Measurements from ENCODE around the gene SLC35F3.

GRCh38 chr1:233994112-233994511 lies 89.6 kb downstream of the SLC35F3 start:
- TF ChIP-seq CTCF (IDR thresholded peaks at IDR 0.05) = no peak
- TF ChIP-seq TEAD4 (IDR thresholded peaks at IDR 0.05; ENCODE audit: borderline replicate concordance, insufficient read depth) = no peak
- no peak for TF ChIP-seq MEF2A (IDR thresholded peaks at IDR 0.05; ENCODE audit: borderline replicate concordance, low read depth)
- TF ChIP-seq REST (IDR thresholded peaks at IDR 0.05; ENCODE audit: low read depth, low read length) = no peak
- no peak for TF ChIP-seq YY1 (IDR thresholded peaks at IDR 0.05; ENCODE audit: low read depth)
- TF ChIP-seq POLR2AphosphoS5 (IDR thresholded peaks at IDR 0.05; ENCODE audit: low read depth, low read length) = no peak
- TF ChIP-seq GABPA (IDR thresholded peaks at IDR 0.05; ENCODE audit: low read depth) = no peak
- TF ChIP-seq ZBTB33 (IDR thresholded peaks at IDR 0.05; ENCODE audit: borderline replicate concordance, low read depth) = no peak
- no peak for TF ChIP-seq TAF1 (IDR thresholded peaks at IDR 0.05; ENCODE audit: borderline replicate concordance, low read depth, low read length)
- no peak for TF ChIP-seq TCF12 (IDR thresholded peaks at IDR 0.05)
- no peak for TF ChIP-seq USF2 (IDR thresholded peaks at IDR 0.05; ENCODE audit: borderline replicate concordance, low read depth, low read length)

All from SK-N-SH (cell line).